ENCODE measurements around the gene IL15RA.

GRCh38 chr10:5906651-5907050 is 70.7 kb downstream of the IL15RA start:
- no peak for TF ChIP-seq CTCF (conservative IDR thresholded peaks at IDR 0.05 in 1 of 2, IDR thresholded peaks at IDR 0.05 in 1 of 2; ENCODE audit: extremely low read depth in 1 of 2, insufficient read depth in 1 of 2, low read depth in 1 of 2, low read length in 2 of 2)
- no peak for TF ChIP-seq EZH2 (IDR thresholded peaks at IDR 0.05; ENCODE audit: borderline replicate concordance, low read length)

All from mammary epithelial cell (primary cell).